ENCODE results near the gene SRGAP1. TPM values are rescaled to one million over a fixed set of nuclear protein-coding genes. Genes with fewer than 3 reads are reported as not detected.

Gene SRGAP1
- total RNA-seq, 4 donors from 2014 or later, result 7.2 to 22.9 (median 11.5) TPM

GRCh38 chr12:63907561-63907960 is 63.1 kb downstream of the SRGAP1 start:
- H3K9me3 ChIP-seq, result peaks cover 0 to 9% (median 0%) of the 10 kb centered on the region in 3 donors
- no peak for TF ChIP-seq POLR2AphosphoS5 (IDR thresholded peaks at IDR 0.05)
- no peak for TF ChIP-seq CTCF (IDR thresholded peaks at IDR 0.05)
- no peak for TF ChIP-seq POLR2A (IDR thresholded peaks at IDR 0.05)
- TF ChIP-seq EP300 (IDR thresholded peaks at IDR 0.05), result no peak
- no peaks in the 10 kb centered on the region for H3K36me3 ChIP-seq
- no peaks in the 10 kb centered on the region for H3K27me3 ChIP-seq
- WGBS, 2 donors (ENCODE audit: low coverage in 1 of 2), result 85% methylated on average over 2 of the region's 2 CpGs
- ATAC-seq, result no peak
- H3K4me1 ChIP-seq, result peaks cover 0 to 8% (median 4%) of the 10 kb centered on the region in 3 donors
- no peak overlapping the region for H3K4me3 ChIP-seq
- H3K27ac ChIP-seq, result no peak overlapping the region

DNA sequence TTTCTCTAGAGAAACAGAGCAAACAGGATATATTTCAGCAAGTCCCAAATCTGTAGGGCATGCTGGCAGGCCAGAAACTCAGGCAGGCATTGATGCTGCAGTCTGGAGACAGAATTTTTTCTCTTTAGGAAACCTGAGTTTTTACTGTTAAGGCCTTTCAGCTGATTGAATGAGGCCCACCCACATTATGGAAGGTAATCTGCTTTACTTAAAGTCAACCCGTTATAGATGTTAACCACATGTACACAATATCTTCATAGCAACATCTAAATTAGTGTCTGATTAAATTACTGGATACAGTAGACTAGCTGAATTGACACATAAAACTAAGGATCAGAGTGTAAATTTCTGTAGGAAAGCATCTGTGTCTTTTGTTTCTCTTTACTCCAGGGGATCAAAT is 65.2 kb downstream of the SRGAP1 start:
- WGBS, 2 donors (ENCODE audit: low coverage in 1 of 2), result 67 to 100% methylated on average over 1 of the region's 1 CpG
- peaks cover 0 to 6% (median 5%) of the 10 kb centered on the region in 3 donors for H3K4me1 ChIP-seq
- H3K27me3 ChIP-seq, result no peaks in the 10 kb centered on the region
- peaks cover 0 to 9% (median 0%) of the 10 kb centered on the region in 3 donors for H3K9me3 ChIP-seq
- H3K4me3 ChIP-seq, result no peak overlapping the region
- H3K27ac ChIP-seq, result no peak overlapping the region
- no peak for ATAC-seq
- H3K36me3 ChIP-seq, result no peaks in the 10 kb centered on the region
- TF ChIP-seq POLR2A (IDR thresholded peaks at IDR 0.05), result no peak
- TF ChIP-seq EP300 (IDR thresholded peaks at IDR 0.05), result no peak
- no peak for TF ChIP-seq CTCF (IDR thresholded peaks at IDR 0.05)
- TF ChIP-seq POLR2AphosphoS5 (IDR thresholded peaks at IDR 0.05), result no peak

DNA sequence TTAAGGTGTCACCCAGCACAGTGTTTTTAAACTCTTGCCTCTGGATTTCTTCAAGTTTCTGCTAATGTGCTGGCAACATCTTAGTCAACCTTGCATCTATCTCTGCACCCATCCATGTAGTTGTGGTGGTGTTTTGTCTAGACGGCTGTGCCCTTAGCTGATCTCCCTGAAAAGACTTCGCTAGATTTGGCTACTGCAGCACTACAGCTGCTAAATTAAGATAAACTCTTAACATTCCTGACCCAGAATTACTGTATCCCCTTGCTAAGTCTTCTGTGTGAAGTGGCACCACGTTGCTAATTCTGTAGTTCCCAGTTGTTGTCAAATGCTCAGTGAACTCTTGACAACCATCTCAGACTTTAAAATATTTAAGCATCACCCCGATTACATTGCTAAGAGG is 66.8 kb downstream of the SRGAP1 start:
- no peak for ATAC-seq
- Histone ChIP-seq H3K27me3 (no peaks in the 10 kb centered on the region), H3K4me3 (no peak overlapping the region), H3K36me3 (no peaks in the 10 kb centered on the region), H3K4me1 (peaks cover 0 to 22% (median 16%) of the 10 kb centered on the region in 3 donors), H3K27ac (no peak overlapping the region), H3K9me3 (peaks cover 0 to 3% (median 0%) of the 10 kb centered on the region in 3 donors)
- 30 to 53% methylated on average over 2 to 4 of the region's 4 CpGs for WGBS, 2 donors (ENCODE audit: low coverage in 1 of 2)
- TF ChIP-seq CTCF (IDR thresholded peaks at IDR 0.05) (no peak), POLR2A (IDR thresholded peaks at IDR 0.05) (no peak), POLR2AphosphoS5 (IDR thresholded peaks at IDR 0.05) (no peak), EP300 (IDR thresholded peaks at IDR 0.05) (no peak)

GRCh38 chr12:63912651-63913050 is 68.2 kb downstream of the SRGAP1 start:
- no peak overlapping the region for H3K27ac ChIP-seq
- ATAC-seq, result no peak
- H3K36me3 ChIP-seq, result no peaks in the 10 kb centered on the region
- peaks cover 0 to 35% (median 16%) of the 10 kb centered on the region in 3 donors for H3K4me1 ChIP-seq
- 72 to 88% methylated on average over 2 of the region's 2 CpGs for WGBS, 2 donors (ENCODE audit: low coverage in 1 of 2)
- TF ChIP-seq CTCF (IDR thresholded peaks at IDR 0.05) (no peak), EP300 (IDR thresholded peaks at IDR 0.05) (no peak), POLR2A (IDR thresholded peaks at IDR 0.05) (no peak), POLR2AphosphoS5 (IDR thresholded peaks at IDR 0.05) (no peak)
- H3K27me3 ChIP-seq, result no peaks in the 10 kb centered on the region
- no peaks in the 10 kb centered on the region for H3K9me3 ChIP-seq
- no peak overlapping the region for H3K4me3 ChIP-seq

DNA sequence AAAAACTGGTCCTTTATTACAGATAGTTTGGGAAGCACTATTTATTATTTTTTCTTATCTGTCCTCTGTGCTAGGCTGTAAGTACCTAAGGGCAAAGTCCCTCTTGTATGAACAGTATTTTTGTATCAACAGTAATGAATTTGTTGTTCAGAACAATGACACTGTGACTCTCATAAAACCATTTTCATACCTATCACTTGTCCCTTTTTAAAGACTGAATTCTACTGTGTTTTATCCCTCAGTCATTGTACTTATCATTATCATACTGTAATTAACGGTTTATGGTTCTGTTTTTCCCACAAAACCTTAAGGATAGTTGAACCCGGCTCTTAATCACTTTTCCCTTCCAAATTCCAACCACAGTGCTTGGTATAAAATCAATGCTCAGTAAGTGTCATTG is 69.4 kb downstream of the SRGAP1 start:
- Histone ChIP-seq H3K27ac (no peak overlapping the region), H3K4me1 (peaks cover 0 to 44% (median 16%) of the 10 kb centered on the region in 3 donors), H3K4me3 (no peak overlapping the region), H3K27me3 (no peaks in the 10 kb centered on the region), H3K36me3 (no peaks in the 10 kb centered on the region), H3K9me3 (no peaks in the 10 kb centered on the region)
- ATAC-seq, result no peak
- TF ChIP-seq POLR2A (IDR thresholded peaks at IDR 0.05), result no peak
- no peak for TF ChIP-seq EP300 (IDR thresholded peaks at IDR 0.05)
- TF ChIP-seq CTCF (IDR thresholded peaks at IDR 0.05), result no peak
- TF ChIP-seq POLR2AphosphoS5 (IDR thresholded peaks at IDR 0.05), result no peak
- whole genome bisulfite sequencing, 2 donors (ENCODE audit: low coverage in 1 of 2), result 78 to 100% methylated on average over 2 of the region's 2 CpGs

All from gastroesophageal sphincter (tissue), 4 donors.